HepG2 (cell line): ENCODE data around the gene TWNK. TPM values are rescaled to one million over a fixed set of nuclear protein-coding genes. Genes with fewer than 3 reads are reported as not detected.

Experiments used
- ATAC-seq: fragments of 200-7000 bp; cut with Tn5 transposase; 3 replicates; pipeline ENCODE4 v1.9.1; 2020; ENCODE audit warnings: mild to moderate bottlenecking, moderate library complexity
- BruUV-seq: library from RNA; stranded (reverse); fragments of 400-500 nt; replicated peaks from 2 replicates; lab custom pipeline; 2021; lab: Mats Ljungman, UMichigan
- CTCF ChIA-PET: fragments of 300-600 bp; formaldehyde crosslinking; extraction: SDS; loops from one replicate; lab custom pipeline; 2021; ENCODE audit warnings: low total read pairs, inconsistent platforms, low intra/inter-chr PET ratio; lab: Yijun Ruan, JAX
- POLR2A ChIA-PET: fragments of 350-600 bp; sonication (Branson Sonifier 250); formaldehyde crosslinking; loops from one replicate; lab custom pipeline; 2020; ENCODE audit warnings: antibody characterized with exemption, inconsistent platforms; lab: Yijun Ruan, JAX
- DNase-seq: peaks from one replicate; pipeline ENCODE4 v3.0.0-alpha.2; 2015; ENCODE audit warnings: low spot score
- FAIRE-seq: peaks from 3 replicates; lab custom pipeline; 2011; peaks lifted over from hg19 to GRCh38; lab: Jason Lieb, UNC
- H2AFZ ChIP-seq: one replicate; pipeline ENCODE4 v1.6.1; 2011; ENCODE audit warnings: low read length, inconsistent platforms
- H3K27ac ChIP-seq: fragments of 300-600 bp; 3 replicates; pipeline ENCODE4 v1.8.0; 2011; ENCODE audit warnings: mixed run types, mild to moderate bottlenecking, mixed read lengths, low read length, inconsistent platforms; ENCODE audit not compliant: insufficient read depth; ENCODE audit errors: extremely low read length
- H3K27me3 ChIP-seq, 2 experiments: fragments of 200-600 bp in 1 of 2; 2 replicates in 1 of 2; 3 replicates in 1 of 2; pipeline versions ENCODE4 v1.6.0 to v1.8.0; 2011; ENCODE audit warnings: low read length in 2 of 2, mild to moderate bottlenecking in 2 of 2, moderate library complexity in 2 of 2, inconsistent platforms in 1 of 2; ENCODE audit not compliant: insufficient read depth in 2 of 2, control insufficient read depth in 1 of 2
- H3K36me3 ChIP-seq, 2 experiments: fragments of 200-600 bp in 1 of 2; replicated peaks in 1 of 2; 2 replicates in 1 of 2; 3 replicates in 1 of 2; pipeline versions ENCODE4 v1.5.1 to v1.8.0; 2011; ENCODE audit warnings: low read length in 2 of 2, inconsistent platforms in 1 of 2; ENCODE audit not compliant: insufficient read depth in 2 of 2, control insufficient read depth in 1 of 2
- H3K4me1 ChIP-seq: 2 replicates; pipeline ENCODE4 v1.5.1; 2012; ENCODE audit warnings: low read length, inconsistent platforms; ENCODE audit not compliant: insufficient read depth
- H3K4me2 ChIP-seq: 2 replicates; pipeline ENCODE4 v1.6.0; 2011; ENCODE audit warnings: low read depth, low read length, inconsistent platforms
- H3K4me3 ChIP-seq, 3 experiments: fragments of 200-600 bp in 1 of 3; sonication (generic), shearing (Covaris generic) in 1 of 3; replicated peaks in 1 of 3; 2 replicates each; pipeline ENCODE4 v1.5.1; 2011 to 2016; ENCODE audit warnings: low read length in 3 of 3, inconsistent platforms in 2 of 3, low read depth in 2 of 3, mild to moderate bottlenecking in 2 of 3, control low read depth in 1 of 3, mixed read lengths in 1 of 3; ENCODE audit not compliant: insufficient read depth in 1 of 3
- H3K79me2 ChIP-seq: one replicate; pipeline ENCODE4 v1.6.1; 2011; ENCODE audit warnings: low read length, inconsistent platforms; ENCODE audit not compliant: insufficient read depth
- H3K9ac ChIP-seq: 2 replicates; pipeline ENCODE4 v1.6.0; 2011; ENCODE audit warnings: mild to moderate bottlenecking, low read depth, low read length, inconsistent platforms; ENCODE audit not compliant: insufficient read depth
- H3K9me3 ChIP-seq: 2 replicates; pipeline ENCODE4 v1.5.1; 2012; ENCODE audit warnings: mild to moderate bottlenecking, low read length
- H4K20me1 ChIP-seq: 2 replicates; pipeline ENCODE4 v1.6.0; 2011; ENCODE audit warnings: inconsistent platforms, mild to moderate bottlenecking, low read length, moderate library complexity; ENCODE audit not compliant: insufficient read depth
- ATF1 ChIP-seq: IDR thresholded peaks from 2 replicates; pipeline ENCODE4 v1.6.1; 2016; ENCODE audit warnings: mild to moderate bottlenecking, control low read depth
- FOXA1 ChIP-seq, 2 experiments: fragments of 450-650 bp in 1 of 2; sonication (generic) in 1 of 2; formaldehyde crosslinking in 1 of 2; IDR thresholded peaks; 2 replicates each; pipeline versions ENCODE4 v1.4.0 to v1.6.1; 2016 to 2020; ENCODE audit warnings: missing genetic modification reagents in 1 of 2
- JDP2 ChIP-seq: sonication (generic); formaldehyde crosslinking; IDR thresholded peaks from 2 replicates; pipeline ENCODE4 v1.8.1; 2022; ENCODE audit warnings: missing genetic modification reagents, borderline replicate concordance
- KLF13 ChIP-seq: sonication (generic); formaldehyde crosslinking; IDR thresholded peaks from 2 replicates; pipeline ENCODE4 v1.4.0; 2020; ENCODE audit warnings: mild to moderate bottlenecking, missing genetic modification reagents
- KMT2A ChIP-seq: sonication (generic); formaldehyde crosslinking; IDR thresholded peaks from 2 replicates; pipeline ENCODE4 v1.4.0; 2020; ENCODE audit warnings: missing genetic modification reagents
- MAF1 ChIP-seq: sonication (generic); formaldehyde crosslinking; IDR thresholded peaks from 2 replicates; pipeline ENCODE4 v1.5.0; 2020; ENCODE audit warnings: missing genetic modification reagents, borderline replicate concordance
- NRL ChIP-seq: sonication (generic); formaldehyde crosslinking; IDR thresholded peaks from 2 replicates; pipeline ENCODE4 v1.5.0; 2020; ENCODE audit warnings: missing genetic modification reagents, mild to moderate bottlenecking, moderate library complexity, borderline replicate concordance
- PAX8 ChIP-seq: sonication (generic); formaldehyde crosslinking; IDR thresholded peaks from 2 replicates; pipeline ENCODE4 v1.8.0; 2022; ENCODE audit warnings: mild to moderate bottlenecking, missing genetic modification reagents, borderline replicate concordance
- POLR2AphosphoS5 ChIP-seq: IDR thresholded peaks from 2 replicates; pipeline ENCODE4 v1.6.1; 2012; ENCODE audit warnings: low read depth, low read length
- RARA ChIP-seq: IDR thresholded peaks from 2 replicates; pipeline ENCODE4 v1.6.1; 2016; ENCODE audit warnings: missing genetic modification reagents, missing compliant biosample characterization
- TSC22D2 ChIP-seq: sonication (generic); formaldehyde crosslinking; IDR thresholded peaks from 2 replicates; pipeline ENCODE4 v1.5.1; 2020; ENCODE audit warnings: missing genetic modification reagents, mild to moderate bottlenecking, borderline replicate concordance
- ZNF30 ChIP-seq: sonication (generic); formaldehyde crosslinking; IDR thresholded peaks from 2 replicates; pipeline ENCODE4 v1.5.0; 2020; ENCODE audit warnings: mild to moderate bottlenecking, missing genetic modification reagents
- ZNF557 ChIP-seq: sonication (generic); formaldehyde crosslinking; IDR thresholded peaks from 2 replicates; pipeline ENCODE4 v1.4.0; 2020; ENCODE audit warnings: missing genetic modification reagents
- ZNF75D ChIP-seq: sonication (generic); formaldehyde crosslinking; IDR thresholded peaks from 2 replicates; pipeline ENCODE4 v1.8.1; 2023; ENCODE audit warnings: missing genetic modification reagents, mild to moderate bottlenecking, borderline replicate concordance
- ZNF850 ChIP-seq: sonication (generic); formaldehyde crosslinking; conservative IDR thresholded peaks from 2 replicates; pipeline ENCODE4 v1.9.0; 2021; ENCODE audit warnings: mild to moderate bottlenecking, missing genetic modification reagents
- in situ Hi-C: cut with HindIII; loops from 2 replicates; pipeline ENCODE4 v1.10.0; 2017; ENCODE audit warnings: low pct_unique_long_range_greater_than_20kb; ENCODE audit not compliant: extremely low pct_ligation_motif_present
- intact Hi-C: fragments of 100-400 bp; cut with micrococcal nuclease; formaldehyde crosslinking; loops from one replicate; pipeline ENCODE4 v1.10.0; 2022; ENCODE audit not compliant: unreplicated experiment
- polyA plus RNA-seq, 8 experiments: library from polyadenylated mRNA; depleted of rRNA in 3 of 8; stranded (reverse) in 7 of 8; unstranded in 1 of 8; fragments of >200 nt; fragmentation: Illumina TruSeq in 4 of 8; extraction: Trizol in 4 of 8; gene quantifications; 2 replicates each; pipeline versions ENCODE4 v1.2.1 to v1.2.3, GENCODE V29; 2011 to 2016; ENCODE audit warnings: low read depth in 4 of 8, missing spikeins in 1 of 8, mixed read lengths in 1 of 8; ENCODE audit not compliant: insufficient read depth in 1 of 8
- total RNA-seq, 5 experiments: library from RNA; depleted of rRNA; stranded (reverse); fragments of >200 nt; fragmentation: Illumina TruSeq; extraction: Trizol; gene quantifications; 2 replicates each; pipeline ENCODE4 v1.2.3, GENCODE V29; 2016; ENCODE audit warnings: low read depth in 1 of 5
- TF ChIP-seq, protein P1 (sequence below): sonication (generic); formaldehyde crosslinking; IDR thresholded peaks from 2 replicates; pipeline ENCODE4 v1.5.0; 2020; ENCODE audit warnings: missing genetic modification reagents, mild to moderate bottlenecking, borderline replicate concordance
- TF ChIP-seq, protein P2 (sequence below): sonication (generic); formaldehyde crosslinking; IDR thresholded peaks from 2 replicates; pipeline ENCODE4 v1.4.0; 2020; ENCODE audit warnings: missing genetic modification reagents
- TF ChIP-seq, protein P3 (sequence below): sonication (generic); formaldehyde crosslinking; IDR thresholded peaks from 2 replicates; pipeline ENCODE4 v1.4.0; 2020; ENCODE audit warnings: mild to moderate bottlenecking, missing genetic modification reagents

Gene TWNK
- total and polyA plus RNA-seq, 2 of the 13 experiments (the other 11 are each of a cell fraction or from before 2014, with no cell fraction given) = 10.7 to 16.5 TPM

DNA sequence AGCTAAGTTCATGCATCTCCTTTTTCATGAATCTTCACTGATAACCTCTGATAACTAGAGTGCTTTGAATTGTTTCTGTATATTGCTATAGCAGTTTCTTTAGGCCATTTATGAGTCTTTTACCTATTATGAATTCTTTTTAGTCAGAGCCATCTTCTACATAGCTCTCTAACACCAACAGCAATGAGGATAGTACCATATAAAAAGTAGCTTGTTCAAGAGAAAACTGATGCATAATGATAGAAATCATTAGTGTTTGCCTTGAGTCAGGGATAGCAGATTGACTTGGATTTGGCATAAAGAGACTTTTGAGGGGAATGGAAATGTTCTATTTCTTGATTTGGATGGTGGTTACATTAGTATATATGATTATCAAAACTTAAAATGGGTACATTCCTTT lies 43.8 kb upstream of the TWNK start (continued):
- TF ChIP-seq, protein P1, sequence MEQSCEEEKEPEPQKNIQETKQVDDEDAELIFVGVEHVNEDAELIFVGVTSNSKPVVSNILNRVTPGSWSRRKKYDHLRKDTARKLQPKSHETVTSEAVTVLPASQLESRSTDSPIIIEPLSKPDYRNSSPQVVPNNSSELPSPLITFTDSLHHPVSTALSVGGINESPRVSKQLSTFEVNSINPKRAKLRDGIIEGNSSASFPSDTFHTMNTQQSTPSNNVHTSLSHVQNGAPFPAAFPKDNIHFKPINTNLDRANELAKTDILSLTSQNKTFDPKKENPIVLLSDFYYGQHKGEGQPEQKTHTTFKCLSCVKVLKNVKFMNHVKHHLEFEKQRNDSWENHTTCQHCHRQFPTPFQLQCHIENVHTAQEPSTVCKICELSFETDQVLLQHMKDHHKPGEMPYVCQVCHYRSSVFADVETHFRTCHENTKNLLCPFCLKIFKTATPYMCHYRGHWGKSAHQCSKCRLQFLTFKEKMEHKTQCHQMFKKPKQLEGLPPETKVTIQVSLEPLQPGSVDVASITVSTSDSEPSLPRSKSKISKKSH (CRISPR knock-in tag) = no peak
- TF ChIP-seq, all 625 proteins: peak for 0

DNA sequence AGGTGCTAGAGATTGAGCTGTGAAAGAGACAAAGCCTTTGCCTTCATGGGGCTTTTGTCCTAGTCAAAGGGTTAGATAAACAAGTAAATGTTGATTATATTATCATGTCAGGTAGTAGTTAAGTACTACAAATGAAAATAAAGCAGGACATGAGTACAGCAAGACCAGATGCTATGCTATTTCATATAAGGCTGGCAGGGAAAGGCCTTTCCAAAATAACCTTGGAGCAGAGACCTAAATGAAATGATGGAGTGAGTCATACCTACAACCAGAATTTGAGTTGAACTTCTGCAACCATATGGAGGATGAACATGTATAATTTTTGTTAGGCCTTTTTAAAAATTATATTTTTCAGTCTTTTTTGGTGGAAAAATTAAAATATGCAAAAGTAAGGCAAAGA lies 41.6 kb upstream of the TWNK start:
- DNase-seq = no peak
- CTCF ChIA-PET = no interaction called here
- TF ChIP-seq NRL (no peak), KLF13 (CRISPR knock-in tag) (no peak), JDP2 (CRISPR knock-in tag) (no peak), ATF1 (no peak), MAF1 (no peak), KMT2A (CRISPR knock-in tag) (no peak), ZNF850 (no peak), FOXA1 (IDR thresholded peaks at IDR 0.05) (no peak), FOXA1 (CRISPR knock-in tag; IDR thresholded peaks at IDR 0.05) (no peak), RARA (CRISPR knock-in tag) (no peak), ZNF30 (CRISPR knock-in tag) (no peak), TSC22D2 (CRISPR knock-in tag) (no peak), ZNF75D (CRISPR knock-in tag) (no peak), PAX8 (CRISPR knock-in tag) (no peak), ZNF557 (no peak), POLR2AphosphoS5 (no peak)
- TF ChIP-seq, protein P2, sequence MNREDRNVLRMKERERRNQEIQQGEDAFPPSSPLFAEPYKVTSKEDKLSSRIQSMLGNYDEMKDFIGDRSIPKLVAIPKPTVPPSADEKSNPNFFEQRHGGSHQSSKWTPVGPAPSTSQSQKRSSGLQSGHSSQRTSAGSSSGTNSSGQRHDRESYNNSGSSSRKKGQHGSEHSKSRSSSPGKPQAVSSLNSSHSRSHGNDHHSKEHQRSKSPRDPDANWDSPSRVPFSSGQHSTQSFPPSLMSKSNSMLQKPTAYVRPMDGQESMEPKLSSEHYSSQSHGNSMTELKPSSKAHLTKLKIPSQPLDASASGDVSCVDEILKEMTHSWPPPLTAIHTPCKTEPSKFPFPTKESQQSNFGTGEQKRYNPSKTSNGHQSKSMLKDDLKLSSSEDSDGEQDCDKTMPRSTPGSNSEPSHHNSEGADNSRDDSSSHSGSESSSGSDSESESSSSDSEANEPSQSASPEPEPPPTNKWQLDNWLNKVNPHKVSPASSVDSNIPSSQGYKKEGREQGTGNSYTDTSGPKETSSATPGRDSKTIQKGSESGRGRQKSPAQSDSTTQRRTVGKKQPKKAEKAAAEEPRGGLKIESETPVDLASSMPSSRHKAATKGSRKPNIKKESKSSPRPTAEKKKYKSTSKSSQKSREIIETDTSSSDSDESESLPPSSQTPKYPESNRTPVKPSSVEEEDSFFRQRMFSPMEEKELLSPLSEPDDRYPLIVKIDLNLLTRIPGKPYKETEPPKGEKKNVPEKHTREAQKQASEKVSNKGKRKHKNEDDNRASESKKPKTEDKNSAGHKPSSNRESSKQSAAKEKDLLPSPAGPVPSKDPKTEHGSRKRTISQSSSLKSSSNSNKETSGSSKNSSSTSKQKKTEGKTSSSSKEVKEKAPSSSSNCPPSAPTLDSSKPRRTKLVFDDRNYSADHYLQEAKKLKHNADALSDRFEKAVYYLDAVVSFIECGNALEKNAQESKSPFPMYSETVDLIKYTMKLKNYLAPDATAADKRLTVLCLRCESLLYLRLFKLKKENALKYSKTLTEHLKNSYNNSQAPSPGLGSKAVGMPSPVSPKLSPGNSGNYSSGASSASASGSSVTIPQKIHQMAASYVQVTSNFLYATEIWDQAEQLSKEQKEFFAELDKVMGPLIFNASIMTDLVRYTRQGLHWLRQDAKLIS (CRISPR knock-in tag) = no peak
- TF ChIP-seq, protein P3, sequence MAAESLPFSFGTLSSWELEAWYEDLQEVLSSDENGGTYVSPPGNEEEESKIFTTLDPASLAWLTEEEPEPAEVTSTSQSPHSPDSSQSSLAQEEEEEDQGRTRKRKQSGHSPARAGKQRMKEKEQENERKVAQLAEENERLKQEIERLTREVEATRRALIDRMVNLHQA = no peak

More for the DNA sequence above, 41.6 kb upstream of the TWNK start:
- Histone ChIP-seq H3K4me2 (no peak overlapping the region), H4K20me1 (no peaks in the 10 kb centered on the region), H3K27ac (no peak overlapping the region), H3K9me3 (no peaks in the 10 kb centered on the region), H2AFZ (no peak overlapping the region), H3K9ac (no peak overlapping the region), H3K79me2 (no peaks in the 10 kb centered on the region), H3K27me3 (no peaks in the 10 kb centered on the region), H3K4me1 (no peaks in the 10 kb centered on the region), H3K4me3 (no peak overlapping the region), H3K36me3 (peaks cover 14 to 78% of the 10 kb centered on the region in 2 experiments)
- intact Hi-C loops (loop anchor here (1.0 kb wide), 1 partner anchor 16 kb away; no protein-coding TSS in a partner anchor), in situ Hi-C loops (no loop called here)
- POLR2A ChIA-PET = no interaction called here
- FAIRE-seq = no peak
- no TSS peak for BruUV-seq
- ATAC-seq = no peak
